HCT116 (cell line): ENCODE results near the gene PHF5A. TPM values are rescaled to one million over a fixed set of nuclear protein-coding genes. Genes with fewer than 3 reads are reported as not detected.

Experiments
- ATAC-seq: fragments of 200-7000 bp; cut with Tn5 transposase; 2 replicates; pipeline ENCODE4 v1.9.1; 2020; ENCODE audit warnings: mild to moderate bottlenecking, moderate library complexity
- BruUV-seq: library from RNA; stranded (reverse); fragments of 400-500 nt; replicated peaks from 2 replicates; lab custom pipeline; 2021; lab: Mats Ljungman, UMichigan
- CTCF ChIA-PET: fragments of 300-600 bp; sonication (Branson Sonifier 250); formaldehyde crosslinking; loops from one replicate; lab custom pipeline; 2021; ENCODE audit warnings: antibody characterized with exemption; lab: Charles Lee
- POLR2A ChIA-PET: fragments of 300-600, 350-600 bp; sonication (Branson Sonifier 250); formaldehyde crosslinking; loops from one replicate; lab custom pipeline; 2021; ENCODE audit warnings: antibody characterized with exemption; lab: Charles Lee
- RAD21 ChIA-PET, 2 experiments: fragments of 300-600 bp; sonication (Branson Sonifier 250); formaldehyde crosslinking; loops; one replicate each; lab custom pipeline; 2023; ENCODE audit warnings: low total read pairs in 2 of 2; ENCODE audit not compliant: uncharacterized antibody in 2 of 2, unreplicated experiment in 2 of 2, low non-redundant PET in 1 of 2; lab: Charles Lee
- DNase-seq: peaks from one replicate; pipeline ENCODE4 v3.0.0-alpha.2; 2010; ENCODE audit warnings: low read depth, low spot score
- H2AFZ ChIP-seq: fragments of 200-600 bp; shearing (Covaris generic), sonication (generic); 2 replicates; pipeline ENCODE4 v1.6.1; 2017; ENCODE audit warnings: low read depth, mixed run types, mixed read lengths, antibody characterized with exemption, low read length; ENCODE audit not compliant: poor library complexity, severe bottlenecking
- H3K27ac ChIP-seq: 2 replicates; pipeline ENCODE4 v1.5.1; 2012; ENCODE audit warnings: low read depth, low read length
- H3K27me3 ChIP-seq: fragments of 200-600 bp; sonication (generic); 2 replicates; pipeline ENCODE4 v1.6.1; 2016; ENCODE audit warnings: mixed run types, low read length, mixed read lengths; ENCODE audit not compliant: insufficient read depth
- H3K36me3 ChIP-seq, 2 experiments: fragments of 200-500 bp in 1 of 2; fragments of 200-600 bp in 1 of 2; sonication (Bioruptor generic) in 1 of 2; sonication (generic) in 1 of 2; 2 replicates each; pipeline versions ENCODE4 v1.5.1 to v1.6.1; 2014 to 2016; ENCODE audit warnings: low read length in 2 of 2, inconsistent platforms in 1 of 2, mixed read lengths in 1 of 2, mixed run types in 1 of 2; ENCODE audit not compliant: insufficient read depth in 2 of 2, control insufficient read depth in 1 of 2
- H3K4me1 ChIP-seq, 2 experiments: fragments of 200-600 bp in 1 of 2; sonication (generic) in 1 of 2; 2 replicates each; pipeline versions ENCODE4 v1.5.1 to v1.6.1; 2012 to 2017; ENCODE audit warnings: low read length in 2 of 2, inconsistent platforms in 1 of 2, mild to moderate bottlenecking in 1 of 2, mixed read lengths in 1 of 2, mixed run types in 1 of 2, moderate library complexity in 1 of 2; ENCODE audit not compliant: insufficient read depth in 2 of 2, control insufficient read depth in 1 of 2
- H3K4me2 ChIP-seq: fragments of 200-600 bp; sonication (generic); 2 replicates; pipeline ENCODE4 v1.6.1; 2017; ENCODE audit warnings: mixed run types, low read length, mixed read lengths
- H3K4me3 ChIP-seq, 2 experiments: fragments of 200-600 bp in 1 of 2; sonication (generic) in 1 of 2; replicated peaks in 1 of 2; 2 replicates each; pipeline ENCODE4 v1.5.1; 2011 to 2016; ENCODE audit warnings: low read length in 2 of 2, control low read depth in 1 of 2, low read depth in 1 of 2, mild to moderate bottlenecking in 1 of 2, mixed read lengths in 1 of 2, mixed run types in 1 of 2
- H3K79me2 ChIP-seq: fragments of 200-600 bp; sonication (generic); 2 replicates; pipeline ENCODE4 v1.6.1; 2017; ENCODE audit warnings: mild to moderate bottlenecking, mixed run types, low read length, moderate library complexity, mixed read lengths; ENCODE audit not compliant: insufficient read depth
- H3K9ac ChIP-seq: fragments of 200-600 bp; sonication (generic); 2 replicates; pipeline ENCODE4 v1.6.1; 2016; ENCODE audit warnings: low read length, mixed read lengths
- H3K9me2 ChIP-seq: fragments of 200-600 bp; sonication (generic), shearing (Covaris generic); 2 replicates; pipeline ENCODE4 v1.6.1; 2017; ENCODE audit warnings: mixed run types, mild to moderate bottlenecking, moderate library complexity; ENCODE audit not compliant: insufficient read depth
- H3K9me3 ChIP-seq, 2 experiments: fragments of 200-500 bp in 1 of 2; fragments of 200-600 bp in 1 of 2; sonication (Bioruptor generic) in 1 of 2; sonication (generic) in 1 of 2; 2 replicates each; pipeline ENCODE4 v1.6.1; 2014 to 2017; ENCODE audit warnings: low read length in 2 of 2, mixed read lengths in 2 of 2, inconsistent platforms in 1 of 2, low read depth in 1 of 2, mild to moderate bottlenecking in 1 of 2, mixed run types in 1 of 2, moderate library complexity in 1 of 2; ENCODE audit not compliant: control insufficient read depth in 1 of 2, insufficient read depth in 1 of 2
- H4K20me1 ChIP-seq: fragments of 200-600 bp; sonication (generic), shearing (Covaris generic); 2 replicates; pipeline ENCODE4 v1.6.1; 2017; ENCODE audit warnings: mixed run types, mild to moderate bottlenecking, moderate library complexity; ENCODE audit not compliant: insufficient read depth
- CBX3 ChIP-seq: IDR thresholded peaks from 2 replicates; pipeline ENCODE4 v1.6.1; 2012; ENCODE audit warnings: low read depth
- EZH2 ChIP-seq: fragments of 200-600 bp; sonication (generic); IDR thresholded peaks from 2 replicates; pipeline ENCODE4 v1.6.1; 2017; ENCODE audit warnings: antibody characterized with exemption, mixed run types
- POLR2AphosphoS5 ChIP-seq: IDR thresholded peaks from 2 replicates; pipeline ENCODE4 v1.6.1; 2011; ENCODE audit warnings: mild to moderate bottlenecking, low read depth, low read length, moderate library complexity
- SP1 ChIP-seq: IDR thresholded peaks from 2 replicates; pipeline ENCODE4 v1.6.1; 2012; ENCODE audit warnings: low read depth
- SRF ChIP-seq: IDR thresholded peaks from 2 replicates; pipeline ENCODE4 v1.6.1; 2012; ENCODE audit warnings: low read depth
- intact Hi-C: fragments of 100-400 bp; cut with micrococcal nuclease; formaldehyde crosslinking; loops from 2 replicates; pipeline ENCODE4 v1.10.0; 2022
- total RNA-seq: library from RNA; stranded (reverse); gene quantifications from one replicate; pipeline ENCODE4 v1.2.1, GENCODE V29; 2021; ENCODE audit not compliant: unreplicated experiment
- TF ChIP-seq, protein P1 (sequence below): IDR thresholded peaks from 2 replicates; pipeline ENCODE4 v1.6.1; 2012
- TF ChIP-seq, protein P2 (sequence below): IDR thresholded peaks from 2 replicates; pipeline ENCODE4 v1.6.1; 2011; ENCODE audit warnings: mild to moderate bottlenecking, low read length, moderate library complexity; ENCODE audit not compliant: insufficient replicate concordance; ENCODE audit errors: extremely low read depth
- TF ChIP-seq, protein P3 (sequence below): IDR thresholded peaks from 2 replicates; pipeline ENCODE4 v1.6.1; 2012

The PHF5A gene
- total RNA-seq, 1 experiment from 2014 or later: 86.0 TPM

DNA sequence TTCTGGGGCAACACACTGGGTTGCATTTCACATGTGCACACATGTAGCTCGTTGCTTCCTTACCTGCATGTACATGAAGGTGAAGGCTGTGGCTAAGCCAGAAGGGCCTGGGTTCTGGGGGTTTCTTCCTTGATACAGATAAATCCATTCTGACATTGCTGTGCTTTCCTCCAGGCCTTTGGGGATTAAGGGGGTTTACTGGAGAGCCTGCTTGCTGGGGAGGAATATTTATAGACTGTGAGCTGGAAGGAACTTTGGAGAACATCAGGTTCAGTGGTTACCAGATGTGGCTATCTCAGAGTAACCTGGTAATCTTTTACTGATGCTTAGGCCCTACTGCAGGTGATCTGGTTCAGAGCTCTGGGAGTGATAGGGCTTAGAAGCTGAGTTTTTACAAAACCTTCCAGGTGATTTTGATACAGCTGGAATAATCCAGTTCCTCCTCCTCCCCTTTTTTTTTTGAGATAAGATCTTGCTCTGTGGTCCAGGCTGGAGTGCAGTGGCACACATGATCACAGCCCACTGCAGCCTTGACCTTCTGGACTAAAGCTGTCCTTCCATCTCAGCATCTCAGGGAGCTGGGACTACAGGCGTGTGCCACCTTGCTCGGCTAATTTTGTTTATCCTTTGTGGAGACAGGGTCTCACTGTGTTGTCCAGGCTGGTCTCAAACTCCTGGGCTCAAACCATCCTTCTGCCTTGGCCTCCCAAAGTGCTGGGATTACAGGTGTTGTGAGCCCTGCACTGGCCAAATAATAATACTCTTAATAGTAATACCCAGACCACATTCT lies 20.3 kb upstream of the PHF5A start:
- H4K20me1 ChIP-seq: peaks cover 5% of the 10 kb centered on the region; the same call in 1 of the 2 replicates
- H3K4me1 ChIP-seq: no peaks in the 10 kb centered on the region
- intact Hi-C loops: no loop called here
- H3K36me3 ChIP-seq: no peaks in the 10 kb centered on the region
- ATAC-seq (no peak), DNase-seq (no peak)
- ChIA-PET POLR2A (no interaction called here), RAD21 (no interaction called here), CTCF (no interaction called here)
- no peak overlapping the region for H3K4me2 ChIP-seq
- no peak overlapping the region for H3K9ac ChIP-seq
- BruUV-seq: no TSS peak
- no peaks in the 10 kb centered on the region for H3K9me2 ChIP-seq
- TF ChIP-seq, protein P1, sequence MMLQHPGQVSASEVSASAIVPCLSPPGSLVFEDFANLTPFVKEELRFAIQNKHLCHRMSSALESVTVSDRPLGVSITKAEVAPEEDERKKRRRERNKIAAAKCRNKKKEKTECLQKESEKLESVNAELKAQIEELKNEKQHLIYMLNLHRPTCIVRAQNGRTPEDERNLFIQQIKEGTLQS: no peak
- TF ChIP-seq EZH2: no peak
- TF ChIP-seq, protein P2, sequence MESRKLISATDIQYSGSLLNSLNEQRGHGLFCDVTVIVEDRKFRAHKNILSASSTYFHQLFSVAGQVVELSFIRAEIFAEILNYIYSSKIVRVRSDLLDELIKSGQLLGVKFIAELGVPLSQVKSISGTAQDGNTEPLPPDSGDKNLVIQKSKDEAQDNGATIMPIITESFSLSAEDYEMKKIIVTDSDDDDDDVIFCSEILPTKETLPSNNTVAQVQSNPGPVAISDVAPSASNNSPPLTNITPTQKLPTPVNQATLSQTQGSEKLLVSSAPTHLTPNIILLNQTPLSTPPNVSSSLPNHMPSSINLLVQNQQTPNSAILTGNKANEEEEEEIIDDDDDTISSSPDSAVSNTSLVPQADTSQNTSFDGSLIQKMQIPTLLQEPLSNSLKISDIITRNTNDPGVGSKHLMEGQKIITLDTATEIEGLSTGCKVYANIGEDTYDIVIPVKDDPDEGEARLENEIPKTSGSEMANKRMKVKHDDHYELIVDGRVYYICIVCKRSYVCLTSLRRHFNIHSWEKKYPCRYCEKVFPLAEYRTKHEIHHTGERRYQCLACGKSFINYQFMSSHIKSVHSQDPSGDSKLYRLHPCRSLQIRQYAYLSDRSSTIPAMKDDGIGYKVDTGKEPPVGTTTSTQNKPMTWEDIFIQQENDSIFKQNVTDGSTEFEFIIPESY: no peak
- TF ChIP-seq POLR2AphosphoS5: no peak
- no peak for TF ChIP-seq SRF
- no peak for TF ChIP-seq CBX3
- TF ChIP-seq SP1: no peak
- TF ChIP-seq, protein P3, sequence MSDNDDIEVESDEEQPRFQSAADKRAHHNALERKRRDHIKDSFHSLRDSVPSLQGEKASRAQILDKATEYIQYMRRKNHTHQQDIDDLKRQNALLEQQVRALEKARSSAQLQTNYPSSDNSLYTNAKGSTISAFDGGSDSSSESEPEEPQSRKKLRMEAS: no peak
- TF ChIP-seq, all 23 proteins: peak for 0
- Histone ChIP-seq H3K79me2 (peaks cover 90% of the 10 kb centered on the region), H2AFZ (no peak overlapping the region), H3K4me3 (no peak overlapping the region), H3K27me3 (no peaks in the 10 kb centered on the region), H3K27ac (no peak overlapping the region), H3K9me3 (no peaks in the 10 kb centered on the region)
